ENCODE measurements around the gene COMP.

- TF ChIP-seq CTCF (IDR thresholded peaks at IDR 0.05 in 2 of 3, conservative IDR thresholded peaks at IDR 0.05 in 1 of 3; ENCODE audit: borderline replicate concordance in 1 of 3, insufficient read depth in 1 of 3, low read depth in 2 of 3, low read length in 2 of 3) (no peak), JUND (IDR thresholded peaks at IDR 0.05) (no peak), POLR2A (IDR thresholded peaks at IDR 0.05; ENCODE audit: borderline replicate concordance, extremely low read depth, insufficient read depth, insufficient read length) (no peak), RAD21 (IDR thresholded peaks at IDR 0.05; ENCODE audit: low read depth) (no peak), ZNF274 (IDR thresholded peaks at IDR 0.05; ENCODE audit: low read depth, low read length) (no peak), SP1 (IDR thresholded peaks at IDR 0.05; ENCODE audit: low read depth) (no peak), EZH2phosphoT487 (IDR thresholded peaks at IDR 0.05; ENCODE audit: borderline replicate concordance) (no peak), ZFX (IDR thresholded peaks at IDR 0.05) (no peak), YY1 (IDR thresholded peaks at IDR 0.05; ENCODE audit: extremely low read depth, insufficient replicate concordance, low read depth, low read length) (no peak), EZH2 (IDR thresholded peaks at IDR 0.05) (no peak), REST (IDR thresholded peaks at IDR 0.05; ENCODE audit: low read depth) (no peak), POLR2AphosphoS5 (IDR thresholded peaks at IDR 0.05; ENCODE audit: low read depth, low read length) (no peak), ZBTB33 (IDR thresholded peaks at IDR 0.05; ENCODE audit: extremely low read depth, insufficient replicate concordance, low read length) (no peak), SIN3A (IDR thresholded peaks at IDR 0.05; ENCODE audit: low read depth) (no peak)
Observed at GRCh38 chr19:18756896-18757295, 34.2 kb downstream of the COMP start.

All from HCT116 (cell line).